ENCODE data around the gene AIFM3. TPM values are rescaled to one million over a fixed set of nuclear protein-coding genes. Genes with fewer than 3 reads are reported as not detected.

Gene AIFM3
- total and polyA plus RNA-seq, 2 experiments from 2014 or later: 0.45 to 1.5 TPM

- Histone ChIP-seq H2AFZ (no peak overlapping the region), H3K4me2 (no peak overlapping the region), H3K27ac (ENCODE audit: low read depth) (no peak overlapping the region), H4K20me1 (replicated peaks; ENCODE audit: insufficient read depth) (no peaks in the 10 kb centered on the region), H3K36me3 (ENCODE audit: insufficient read depth) (no peaks in the 10 kb centered on the region), H3K4me3 (no peak overlapping the region), H3K9me2 (ENCODE audit: insufficient read depth) (no peaks in the 10 kb centered on the region), H3F3A (replicated peaks; ENCODE audit: low read depth) (no peaks in the 10 kb centered on the region), H3K27me3 (ENCODE audit: insufficient read depth) (peaks cover 26% of the 10 kb centered on the region), H3K4me1 (ENCODE audit: insufficient read depth) (peaks cover 3% of the 10 kb centered on the region; the same call in 1 of the 2 replicates), H3K79me2 (replicated peaks; ENCODE audit: insufficient read depth) (no peaks in the 10 kb centered on the region)
- DNase-seq (ENCODE audit: low spot score): no peak
- peaks cover 8% of the 10 kb centered on the region for H3K4me1 Mint-ChIP-seq
- ATAC-seq: no peak
- peaks cover 34% of the 10 kb centered on the region for H3K27me3 Mint-ChIP-seq (ENCODE audit: insufficient read depth, low read depth, poor library complexity)
- H3K4me3 Mint-ChIP-seq: no peak overlapping the region
- H3K9me3 Mint-ChIP-seq: no peaks in the 10 kb centered on the region; the same call in 2 of the 3 replicates
- TF ChIP-seq ZNF331 (CRISPR knock-in tag; IDR thresholded peaks at IDR 0.05; ENCODE audit: low read depth): no peak
- TF ChIP-seq CTCF (conservative IDR thresholded peaks at IDR 0.05; ENCODE audit: low read depth in 2 of 2): no peak
- TF ChIP-seq REST (IDR thresholded peaks at IDR 0.05; ENCODE audit: unreplicated experiment): no peak
- no peak for TF ChIP-seq NANOG (IDR thresholded peaks at IDR 0.05; ENCODE audit: borderline replicate concordance)
- no peak for TF ChIP-seq ETS1 (IDR thresholded peaks at IDR 0.05)
- TF ChIP-seq ZNF114 (CRISPR knock-in tag; IDR thresholded peaks at IDR 0.05): no peak
- no peak for TF ChIP-seq EZH2 (IDR thresholded peaks at IDR 0.05; ENCODE audit: low read depth, unreplicated experiment)
- no peak for TF ChIP-seq EZH2phosphoT487 (IDR thresholded peaks at IDR 0.05; ENCODE audit: unreplicated experiment)
- TF ChIP-seq ZNF462 (CRISPR knock-in tag; IDR thresholded peaks at IDR 0.05): no peak
- TF ChIP-seq JUNB (IDR thresholded peaks at IDR 0.05; ENCODE audit: unreplicated experiment): no peak
- no peak for TF ChIP-seq STAT1 (IDR thresholded peaks at IDR 0.05; ENCODE audit: unreplicated experiment)
- no peak for TF ChIP-seq CREB1 (CRISPR knock-in tag; IDR thresholded peaks at IDR 0.05; ENCODE audit: low read depth)
- TF ChIP-seq POLR2AphosphoS5 (IDR thresholded peaks at IDR 0.05; ENCODE audit: low read depth): no peak
- no peaks in the 10 kb centered on the region for H3K36me3 Mint-ChIP-seq (ENCODE audit: low read depth)
- no peak overlapping the region for H3K27ac Mint-ChIP-seq
Observed at GRCh38 chr22:21030032-21030431, 63.0 kb downstream of the AIFM3 start.
